CMK (cell line): ENCODE results near the gene SERPINB1.
A peak's percentile ranks its signal among the peaks of the same experiment; 100 is the strongest.
"Not testable (repeated sequence)": the region's sequence is repeated elsewhere in the genome, so short reads cannot be mapped to it uniquely, and the experiment has no call there.

Experiments
- DNase-seq: peaks from one replicate; pipeline ENCODE4 v3.0.0-alpha.2; 2010; ENCODE audit warnings: low read depth

Gene SERPINB1

GRCh38 chr6:2841264-2842138 lies at the start of gene SERPINB1:
Gene SERPINB1, minus strand, starts transcription at chr6:2841863. Its CDS starts 1,277 bp downstream, at chr6:2840586.
- DNase-seq, result peak; percentile 81

GRCh38 chr6:2890976-2891767 lies 49.5 kb upstream of the SERPINB1 start:
- no peak for DNase-seq

GRCh38 chr6:2885967-2886735 lies 44.5 kb upstream of the SERPINB1 start:
- DNase-seq, result no peak

- no peak for DNase-seq
These were observed 43.1 kb upstream of the SERPINB1 start for GRCh38 chr6:2884804-2885203.

GRCh38 chr6:2883673-2884072 lies 42.0 kb upstream of the SERPINB1 start:
- no peak for DNase-seq

GRCh38 chr6:2881423-2881822 lies 39.8 kb upstream of the SERPINB1 start:
- no peak for DNase-seq

GRCh38 chr6:2880156-2880555 lies 38.5 kb upstream of the SERPINB1 start:
- not testable (repeated sequence) for DNase-seq

- DNase-seq, result no peak
These were observed 36.3 kb upstream of the SERPINB1 start for GRCh38 chr6:2877960-2878359.

- DNase-seq, result no peak
These were observed 35.6 kb upstream of the SERPINB1 start for GRCh38 chr6:2877057-2877882.

GRCh38 chr6:2876210-2877056 lies 34.8 kb upstream of the SERPINB1 start:
- no peak for DNase-seq

- DNase-seq, result no peak
These were observed 33.9 kb upstream of the SERPINB1 start for GRCh38 chr6:2875359-2876191.

GRCh38 chr6:2873643-2874042 lies 32.0 kb upstream of the SERPINB1 start:
- DNase-seq, result no peak

GRCh38 chr6:2872423-2873358 lies 31.0 kb upstream of the SERPINB1 start:
- no peak for DNase-seq

- no peak for DNase-seq
These were observed 30.3 kb upstream of the SERPINB1 start for GRCh38 chr6:2871953-2872352.

- no peak for DNase-seq
These were observed 29.4 kb upstream of the SERPINB1 start for GRCh38 chr6:2871102-2871501.

- DNase-seq, result no peak
These were observed 28.5 kb upstream of the SERPINB1 start for GRCh38 chr6:2870046-2870636.

GRCh38 chr6:2868637-2869036 lies 27.0 kb upstream of the SERPINB1 start:
- no peak for DNase-seq
